HG03432 (cell line): Measurements from ENCODE around the gene SEPTIN8.

Experiments used
- ATAC-seq: cut with Tn5 transposase; IDR thresholded peaks from one replicate; pipeline ENCODE4 v1.9.1; 2021; ENCODE audit warnings: mild to moderate bottlenecking, moderate library complexity; ENCODE audit not compliant: unreplicated experiment

SEPTIN8 gene

DNA sequence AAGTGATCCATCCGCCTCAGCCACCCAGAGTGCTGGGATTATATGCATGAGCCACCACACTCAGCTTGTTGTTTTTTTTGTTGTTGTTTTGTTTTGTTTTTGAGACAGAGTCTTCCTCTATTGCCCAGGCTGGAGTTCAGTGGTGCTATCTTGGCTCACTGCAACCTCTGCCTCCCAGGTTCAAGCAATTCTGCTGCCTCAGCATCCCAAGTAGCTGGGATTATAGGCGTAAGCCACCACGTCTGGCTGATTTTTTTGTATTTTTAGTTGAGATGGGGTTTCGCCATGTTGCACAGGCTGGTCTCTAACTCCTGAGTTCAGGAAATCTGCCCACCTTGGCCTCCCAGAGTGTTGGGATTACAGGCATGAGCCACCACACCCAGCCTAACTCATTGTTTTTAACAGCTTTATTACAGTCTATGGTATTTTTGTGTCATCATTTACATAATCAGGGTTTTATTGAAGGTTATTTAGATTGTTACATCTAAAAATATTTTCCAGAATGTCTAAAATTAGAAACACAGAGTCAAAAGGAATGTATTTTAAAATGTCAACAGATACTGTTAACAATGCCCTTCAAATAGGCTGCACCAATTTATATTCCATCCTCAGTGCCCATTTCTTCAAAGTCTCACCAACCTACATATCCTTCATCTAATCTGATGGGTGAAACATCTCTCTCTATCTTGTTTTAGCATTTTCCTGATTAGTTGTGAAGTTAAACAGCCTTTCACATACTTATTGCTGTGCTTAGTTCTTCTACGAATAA lies 58.3 kb downstream of the SEPTIN8 start:
- no peak for ATAC-seq

DNA sequence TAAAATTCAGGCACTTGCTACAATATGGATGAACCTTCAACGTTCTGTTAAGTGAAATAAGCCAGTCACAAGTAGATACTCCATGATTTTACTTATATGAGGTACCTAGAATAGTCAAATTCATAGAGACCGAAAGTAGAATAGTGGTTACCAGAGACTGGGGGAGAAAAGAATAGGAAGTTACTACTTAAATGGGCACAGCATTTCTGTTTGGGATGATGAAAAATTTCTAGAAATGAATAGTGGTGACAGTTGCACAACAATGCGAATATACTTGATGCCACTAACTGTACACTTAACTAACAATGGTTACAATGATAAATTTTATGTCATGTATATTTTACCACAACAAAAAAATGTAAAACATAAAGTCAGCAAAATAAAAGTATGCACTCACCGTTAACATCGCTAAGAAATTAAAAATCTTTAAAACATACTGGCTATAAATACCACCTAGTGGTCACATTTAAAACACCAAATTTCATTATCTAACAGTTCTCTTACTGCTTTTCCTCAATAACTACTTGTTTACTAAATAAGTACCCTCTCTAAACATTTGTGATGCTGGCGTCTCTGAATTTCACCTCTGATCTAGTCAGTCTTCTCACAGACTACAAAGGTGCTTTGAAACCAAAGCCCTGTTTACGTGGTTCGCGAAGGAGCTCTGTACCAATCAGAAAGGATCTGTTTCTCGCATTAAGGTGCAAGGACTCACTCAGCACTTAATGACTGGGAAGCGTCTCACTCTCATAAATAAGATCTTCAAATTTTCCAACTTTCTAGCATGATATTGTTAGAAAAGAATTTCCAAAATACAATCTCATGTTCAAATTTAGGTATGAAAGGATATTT lies 62.4 kb downstream of the SEPTIN8 start:
- ATAC-seq: no peak

- no peak for ATAC-seq
Measured at GRCh38 chr5:132708645-132709044, 68.4 kb downstream of the SEPTIN8 start.

GRCh38 chr5:132704875-132705274 lies 72.2 kb downstream of the SEPTIN8 start:
- no peak for ATAC-seq
